Activated CD8-positive, alpha-beta memory T cell treated with anti-CD3 and anti-CD28 coated beads, Interleukin-2, amount 10 ng/mL, durations not matched to agents 7 days and 5 days (primary cell): ENCODE results near the gene MARCHF5. TPM values are rescaled to one million over a fixed set of nuclear protein-coding genes. Genes with fewer than 3 reads are reported as not detected.
"Not testable (repeated sequence)": the region's sequence is repeated elsewhere in the genome, so short reads cannot be mapped to it uniquely, and the experiment has no call there.

Experiments used
- ATAC-seq: fragments of 150-1000 bp; cut with Tn5 transposase; one replicate; pipeline ENCODE4 v1.10.0; 2021; ENCODE audit warnings: moderate library complexity
- CTCF ChIA-PET: fragments of 350-600 bp; sonication (Branson Sonifier 250); formaldehyde crosslinking; loops from one replicate; lab custom pipeline; 2021; ENCODE audit warnings: antibody characterized with exemption; lab: Charles Lee
- DNase-seq: peaks from one replicate; pipeline ENCODE4 v3.0.0-alpha.2; 2020
- H3K27ac Mint-ChIP-seq: one replicate; pipeline ENCODE4 v1.8.0; 2021; ENCODE audit warnings: mild to moderate bottlenecking, mixed read lengths
- H3K27me3 Mint-ChIP-seq: one replicate; pipeline ENCODE4 v1.8.0; 2021; ENCODE audit warnings: mixed read lengths
- H3K36me3 Mint-ChIP-seq: one replicate; pipeline ENCODE4 v1.8.0; 2021; ENCODE audit warnings: mild to moderate bottlenecking, mixed read lengths
- H3K4me1 Mint-ChIP-seq: one replicate; pipeline ENCODE4 v1.8.0; 2021; ENCODE audit warnings: mixed read lengths
- H3K4me3 Mint-ChIP-seq: one replicate; pipeline ENCODE4 v1.8.0; 2021; ENCODE audit warnings: mild to moderate bottlenecking, moderate library complexity, mixed read lengths
- H3K9me3 Mint-ChIP-seq: one replicate; pipeline ENCODE4 v1.8.0; 2022; ENCODE audit warnings: low read depth, mixed read lengths
- total RNA-seq, 2 experiments: library from RNA; stranded (reverse); gene quantifications; one replicate each; pipeline ENCODE4 v1.2.3, GENCODE V29; 2021

MARCHF5 gene
- total RNA-seq, 2 experiments from 2014 or later: 21.7 to 26.4 TPM

DNA sequence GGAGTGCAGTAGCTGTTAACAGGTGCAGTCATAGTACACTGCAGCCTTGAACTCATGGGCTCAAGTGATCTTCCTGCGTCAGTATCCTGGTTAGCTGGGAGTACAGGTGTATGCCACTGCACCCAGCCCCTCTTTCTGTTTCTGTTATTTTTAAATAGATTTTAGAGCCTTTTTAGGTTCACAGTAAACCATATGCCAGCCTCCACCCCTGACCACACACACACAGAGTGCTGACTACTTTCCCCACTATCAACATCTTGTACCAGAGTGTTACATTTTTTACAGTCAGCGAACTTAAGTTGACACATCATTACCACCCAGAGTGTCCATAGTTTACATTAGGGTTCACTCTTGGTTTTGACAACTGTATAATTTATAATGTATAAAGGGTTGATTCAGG, 32.1 kb downstream of the MARCHF5 start:
- Mint-ChIP-seq H3K27ac (no peak overlapping the region), H3K9me3 (peaks cover 2% of the 10 kb centered on the region), H3K36me3 (peaks cover 33% of the 10 kb centered on the region), H3K4me3 (no peak overlapping the region), H3K4me1 (no peaks in the 10 kb centered on the region), H3K27me3 (no peaks in the 10 kb centered on the region)
- ATAC-seq (no peak), DNase-seq (no peak)
- CTCF ChIA-PET: no interaction called here

DNA sequence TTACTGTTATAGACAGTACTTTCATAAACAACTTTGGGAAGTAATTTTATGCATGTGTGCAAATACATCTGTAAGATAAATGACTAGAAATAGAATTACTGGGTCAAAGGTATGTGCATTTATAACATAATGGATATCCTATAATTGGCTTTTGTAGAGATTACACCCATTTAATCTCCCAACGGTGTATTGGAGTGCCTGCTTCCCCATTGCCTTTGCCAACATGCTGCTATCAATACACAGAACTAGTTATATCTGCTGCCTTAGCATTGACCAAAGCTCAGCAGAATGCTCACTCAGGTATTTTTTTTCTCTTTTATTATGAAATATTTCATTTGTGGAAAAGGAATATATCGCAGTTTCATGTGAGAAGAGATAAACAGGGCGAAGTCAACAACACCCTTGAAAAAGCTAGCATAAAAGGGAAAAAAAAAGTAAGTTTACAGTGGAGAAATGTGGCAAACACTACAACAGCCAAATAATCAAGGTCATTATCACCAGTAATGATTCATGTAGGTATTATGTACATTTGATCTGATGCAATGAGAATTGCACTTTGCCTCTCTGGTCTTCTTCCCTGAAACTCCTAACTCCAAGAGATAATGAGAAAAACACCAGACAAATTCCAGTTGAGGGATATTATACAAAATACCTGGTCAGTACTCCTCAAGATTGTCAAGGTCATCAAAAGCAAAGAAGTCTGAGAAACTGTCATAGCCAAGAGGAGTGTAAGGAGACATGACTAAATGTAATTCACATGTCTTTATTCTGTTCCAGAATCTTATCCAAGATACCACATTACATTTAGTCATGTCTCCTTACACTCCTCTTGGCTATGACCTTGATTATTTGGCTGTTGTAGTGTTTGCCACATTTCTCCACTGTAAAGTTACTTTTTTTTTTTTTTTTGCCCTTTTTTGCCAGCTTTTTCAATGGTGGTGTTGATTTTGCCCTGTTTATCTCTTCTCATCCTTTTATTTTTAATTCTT, 36.8 kb downstream of the MARCHF5 start:
- Mint-ChIP-seq H3K27me3 (no peaks in the 10 kb centered on the region), H3K27ac (no peak overlapping the region), H3K9me3 (no peaks in the 10 kb centered on the region), H3K4me1 (peaks cover 6% of the 10 kb centered on the region), H3K36me3 (peaks cover 20% of the 10 kb centered on the region), H3K4me3 (no peak overlapping the region)
- ATAC-seq (no peak), DNase-seq (no peak)
- CTCF ChIA-PET: interaction anchor here (0.6 kb wide), 1 partner anchor 12 kb away, joined by 5 read pairs; no protein-coding TSS in a partner anchor

DNA sequence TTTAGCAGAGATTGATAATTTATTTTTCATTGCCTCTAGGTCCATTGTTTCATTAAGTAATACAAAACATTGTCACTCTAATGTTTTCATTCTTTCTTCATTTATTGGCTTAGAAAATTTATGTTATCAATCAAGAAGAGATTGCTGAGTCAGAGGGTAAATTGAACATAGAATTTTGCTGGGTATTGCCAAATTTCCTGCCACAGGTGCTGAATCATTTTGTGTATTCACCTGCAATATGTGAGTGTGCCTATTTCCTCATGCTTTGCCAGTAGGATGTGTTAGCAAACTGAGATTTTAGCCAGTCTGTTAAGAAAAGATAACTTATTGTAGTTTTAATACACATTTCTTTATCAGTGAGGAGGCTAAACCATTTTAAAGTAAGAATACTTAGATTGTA, 38.0 kb downstream of the MARCHF5 start:
- Mint-ChIP-seq H3K27me3 (no peaks in the 10 kb centered on the region), H3K4me1 (peaks cover 6% of the 10 kb centered on the region), H3K36me3 (peaks cover 15% of the 10 kb centered on the region), H3K9me3 (no peaks in the 10 kb centered on the region), H3K4me3 (no peak overlapping the region), H3K27ac (no peak overlapping the region)
- ATAC-seq: no peak
- CTCF ChIA-PET: no interaction called here
- no peak for DNase-seq

DNA sequence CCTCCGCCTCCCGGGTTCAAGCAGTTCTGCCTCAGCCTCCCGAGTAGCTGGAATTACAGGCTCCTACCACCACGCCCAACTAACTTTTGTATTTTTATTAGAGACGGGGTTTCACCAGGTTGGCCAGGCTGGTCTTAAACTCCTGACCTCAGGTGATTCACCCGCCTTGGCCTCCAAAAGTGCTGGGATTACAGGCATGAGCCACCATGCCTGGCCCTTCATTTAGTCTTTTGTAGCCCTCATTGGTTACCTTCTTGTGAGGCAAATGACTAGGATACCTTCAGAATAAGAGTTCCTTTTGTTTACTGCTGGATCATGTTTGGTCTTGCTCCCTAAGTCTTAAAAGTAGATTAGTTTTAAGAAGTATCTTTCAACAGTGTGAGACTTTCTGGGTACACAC, 39.0 kb downstream of the MARCHF5 start:
- CTCF ChIA-PET: interaction anchor here (1.3 kb wide), 1 partner anchor 18 kb away, joined by 3 read pairs; no protein-coding TSS in a partner anchor
- DNase-seq, H3K4me3 Mint-ChIP-seq, H3K9me3 Mint-ChIP-seq, H3K4me1 Mint-ChIP-seq, H3K27me3 Mint-ChIP-seq, ATAC-seq, H3K27ac Mint-ChIP-seq: not testable (repeated sequence)
- peaks cover 13% of the 10 kb centered on the region for H3K36me3 Mint-ChIP-seq

DNA sequence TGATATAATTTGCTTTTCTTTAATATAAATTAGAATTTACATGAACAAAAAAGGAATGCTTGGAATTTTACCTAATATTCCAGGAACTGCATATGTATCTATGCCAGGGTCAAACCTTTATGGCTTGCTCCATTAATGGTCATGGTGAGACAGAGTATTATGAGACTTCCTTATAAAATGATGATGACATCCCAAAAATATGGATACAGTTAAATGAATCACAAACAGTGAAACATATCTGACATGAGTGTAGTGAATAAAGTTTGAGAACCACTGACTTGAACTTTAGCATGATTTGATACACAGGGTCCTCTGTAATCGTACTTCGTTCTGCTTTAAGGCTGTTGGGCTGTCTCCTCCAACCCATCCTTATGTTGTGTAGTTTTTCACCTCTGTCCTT, 51.8 kb downstream of the MARCHF5 start:
- Mint-ChIP-seq H3K27ac (no peak overlapping the region), H3K27me3 (no peaks in the 10 kb centered on the region), H3K9me3 (no peaks in the 10 kb centered on the region), H3K36me3 (peaks cover 17% of the 10 kb centered on the region), H3K4me3 (no peak overlapping the region), H3K4me1 (peaks cover 5% of the 10 kb centered on the region)
- DNase-seq (no peak), ATAC-seq (no peak)
- CTCF ChIA-PET: no interaction called here

DNA sequence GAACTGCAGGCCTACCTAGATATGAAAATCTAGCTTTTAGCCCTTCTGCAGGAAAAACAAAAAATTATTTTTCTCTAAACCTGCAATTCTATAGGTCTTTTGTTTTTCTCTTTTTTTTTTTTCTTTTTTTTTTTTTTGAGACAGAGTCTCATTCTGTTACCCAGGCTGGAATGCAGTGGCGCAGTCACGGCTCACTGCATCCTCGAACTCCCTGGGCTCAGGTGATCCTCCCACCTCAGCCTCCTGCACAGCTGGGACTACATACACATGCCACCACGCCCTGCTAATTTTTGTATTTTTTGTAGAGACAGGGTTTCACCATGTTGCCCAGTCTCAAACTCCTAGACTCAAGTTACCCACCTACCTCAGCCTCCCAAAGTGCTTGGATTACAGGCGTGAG, 54.6 kb downstream of the MARCHF5 start:
- ATAC-seq, CTCF ChIA-PET, H3K4me1 Mint-ChIP-seq, H3K4me3 Mint-ChIP-seq, H3K27ac Mint-ChIP-seq, H3K9me3 Mint-ChIP-seq, DNase-seq, H3K27me3 Mint-ChIP-seq: not testable (repeated sequence)
- H3K36me3 Mint-ChIP-seq: peaks cover 33% of the 10 kb centered on the region

DNA sequence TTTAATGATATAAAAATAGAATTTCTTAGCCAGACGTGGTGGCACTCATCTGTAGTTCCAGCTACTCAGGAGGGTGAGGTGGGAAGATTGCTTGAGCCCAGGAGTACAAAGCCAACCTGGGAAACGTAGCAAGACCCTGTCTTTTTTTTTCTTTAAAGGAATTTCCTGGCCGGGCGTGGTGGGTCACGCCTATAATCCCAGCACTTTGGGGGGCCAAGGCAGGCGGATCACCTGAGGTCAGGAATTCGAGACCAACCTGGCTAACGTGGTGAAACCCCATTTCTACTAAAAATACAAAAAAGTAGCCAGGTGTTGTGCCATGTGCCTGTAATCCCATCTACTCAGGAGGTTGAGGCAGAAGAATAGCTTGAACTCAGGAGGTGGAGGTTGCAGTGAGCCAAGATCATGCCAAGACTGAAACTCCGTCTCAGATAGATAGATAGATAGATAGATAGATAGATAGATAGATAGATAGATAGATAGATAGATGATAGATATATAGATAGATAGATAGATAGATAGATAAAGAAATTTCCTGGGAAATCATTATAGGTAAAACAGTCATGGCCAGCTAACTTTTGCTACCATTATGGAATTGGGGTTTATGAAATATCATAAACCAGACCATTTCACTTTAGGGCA, 56.2 kb downstream of the MARCHF5 start:
- CTCF ChIA-PET: interaction anchor here (0.7 kb wide), 1 partner anchor 49 kb away, joined by 3 read pairs; no protein-coding TSS in a partner anchor
- not testable (repeated sequence) for H3K27ac Mint-ChIP-seq, H3K9me3 Mint-ChIP-seq, H3K4me3 Mint-ChIP-seq, H3K27me3 Mint-ChIP-seq, H3K4me1 Mint-ChIP-seq, DNase-seq, ATAC-seq
- H3K36me3 Mint-ChIP-seq: peaks cover 36% of the 10 kb centered on the region

DNA sequence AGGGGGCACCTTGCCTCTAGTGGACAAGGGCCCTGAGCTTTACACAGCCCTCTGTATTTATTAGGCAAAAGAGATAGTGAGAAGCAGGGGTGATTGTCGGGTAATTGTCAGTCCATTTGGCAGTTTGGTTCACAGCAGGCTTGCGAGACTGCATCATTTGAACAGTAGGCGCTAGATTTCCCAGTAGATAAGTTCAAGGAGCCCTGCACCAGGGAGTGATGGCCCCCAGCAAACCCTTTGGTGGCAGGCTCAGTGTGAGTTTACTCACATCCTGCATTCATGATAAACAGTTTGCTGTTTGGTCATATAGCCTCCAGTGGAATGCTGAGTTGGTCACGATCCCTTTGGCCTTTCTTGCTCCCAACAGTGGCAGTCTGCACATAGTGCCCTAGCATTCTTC, 59.4 kb downstream of the MARCHF5 start:
- DNase-seq (no peak), ATAC-seq (no peak)
- no peaks in the 10 kb centered on the region for H3K4me1 Mint-ChIP-seq
- CTCF ChIA-PET: no interaction called here
- no peak overlapping the region for H3K4me3 Mint-ChIP-seq
- H3K9me3 Mint-ChIP-seq: no peaks in the 10 kb centered on the region
- no peak overlapping the region for H3K27ac Mint-ChIP-seq
- H3K36me3 Mint-ChIP-seq: peaks cover 31% of the 10 kb centered on the region
- H3K27me3 Mint-ChIP-seq: no peaks in the 10 kb centered on the region

DNA sequence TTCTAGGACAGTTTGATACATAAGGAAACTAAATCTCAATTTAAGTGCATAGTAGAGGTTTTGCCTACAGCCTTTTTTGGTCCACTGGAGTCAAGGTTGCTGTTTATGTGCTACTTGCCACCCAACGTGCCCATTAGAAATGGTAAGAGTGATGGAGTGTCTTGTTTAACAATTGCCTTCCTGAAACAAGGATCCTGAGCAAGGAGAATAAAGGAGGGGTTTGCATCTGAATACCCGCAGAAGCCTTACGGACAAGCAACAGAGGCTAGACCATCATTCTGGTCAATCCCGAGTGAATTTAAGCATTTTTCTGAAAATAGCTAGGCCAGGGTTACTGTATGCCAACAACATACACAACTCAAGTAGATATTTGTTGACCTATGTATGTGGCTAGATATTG, 63.6 kb downstream of the MARCHF5 start:
- CTCF ChIA-PET: no interaction called here
- H3K27ac Mint-ChIP-seq: no peak overlapping the region
- ATAC-seq (no peak), DNase-seq (no peak)
- peaks cover 14% of the 10 kb centered on the region for H3K36me3 Mint-ChIP-seq
- H3K27me3 Mint-ChIP-seq: peaks cover 7% of the 10 kb centered on the region
- H3K4me3 Mint-ChIP-seq: no peak overlapping the region
- no peaks in the 10 kb centered on the region for H3K9me3 Mint-ChIP-seq
- H3K4me1 Mint-ChIP-seq: no peaks in the 10 kb centered on the region

DNA sequence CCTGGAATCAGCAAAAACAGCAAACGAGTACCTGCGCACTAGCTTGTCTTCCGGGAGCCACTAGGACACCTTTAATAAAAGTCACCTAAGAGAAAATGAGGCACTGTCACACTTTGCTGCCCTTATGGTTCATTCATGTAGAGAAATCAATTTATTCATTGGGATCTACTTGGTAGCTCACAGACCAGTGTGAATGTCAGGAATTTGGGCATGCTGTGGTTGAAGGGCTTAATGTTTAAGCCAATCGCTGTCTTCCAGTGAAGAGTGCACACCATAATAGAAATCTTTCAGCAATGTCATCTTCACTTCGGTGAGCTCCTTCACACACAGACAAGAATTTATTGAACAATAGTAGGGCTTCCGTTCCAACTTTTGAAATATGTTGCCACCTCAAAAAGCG, 65.1 kb downstream of the MARCHF5 start:
- H3K4me3 Mint-ChIP-seq: no peak overlapping the region
- H3K9me3 Mint-ChIP-seq: no peaks in the 10 kb centered on the region
- H3K4me1 Mint-ChIP-seq: no peaks in the 10 kb centered on the region
- H3K36me3 Mint-ChIP-seq: peaks cover 3% of the 10 kb centered on the region
- ATAC-seq (no peak), DNase-seq (no peak)
- CTCF ChIA-PET: interaction anchor here (1.2 kb wide), 1 partner anchor 64 kb away, joined by 3 read pairs; no protein-coding TSS in a partner anchor
- H3K27me3 Mint-ChIP-seq: peaks cover 16% of the 10 kb centered on the region
- no peak overlapping the region for H3K27ac Mint-ChIP-seq

DNA sequence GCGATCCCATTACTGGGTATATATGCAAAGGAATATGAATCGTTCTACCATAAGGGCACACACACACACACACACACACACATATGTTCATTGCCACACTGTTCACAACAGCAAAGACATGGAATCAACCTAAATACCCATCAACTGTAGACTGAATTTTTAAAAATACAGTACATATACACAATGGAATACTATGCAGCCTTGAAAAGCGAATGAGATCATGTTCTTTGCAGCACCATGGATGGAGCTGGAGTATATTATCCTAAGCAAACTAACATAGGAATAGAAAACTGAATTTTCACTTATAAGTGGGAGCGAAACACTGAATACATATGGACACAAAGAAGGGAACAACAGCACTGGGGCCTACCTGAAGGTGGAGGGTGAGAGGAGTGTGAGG, 72.5 kb downstream of the MARCHF5 start:
- peaks cover 36% of the 10 kb centered on the region for H3K27me3 Mint-ChIP-seq
- no peak for DNase-seq

DNA sequence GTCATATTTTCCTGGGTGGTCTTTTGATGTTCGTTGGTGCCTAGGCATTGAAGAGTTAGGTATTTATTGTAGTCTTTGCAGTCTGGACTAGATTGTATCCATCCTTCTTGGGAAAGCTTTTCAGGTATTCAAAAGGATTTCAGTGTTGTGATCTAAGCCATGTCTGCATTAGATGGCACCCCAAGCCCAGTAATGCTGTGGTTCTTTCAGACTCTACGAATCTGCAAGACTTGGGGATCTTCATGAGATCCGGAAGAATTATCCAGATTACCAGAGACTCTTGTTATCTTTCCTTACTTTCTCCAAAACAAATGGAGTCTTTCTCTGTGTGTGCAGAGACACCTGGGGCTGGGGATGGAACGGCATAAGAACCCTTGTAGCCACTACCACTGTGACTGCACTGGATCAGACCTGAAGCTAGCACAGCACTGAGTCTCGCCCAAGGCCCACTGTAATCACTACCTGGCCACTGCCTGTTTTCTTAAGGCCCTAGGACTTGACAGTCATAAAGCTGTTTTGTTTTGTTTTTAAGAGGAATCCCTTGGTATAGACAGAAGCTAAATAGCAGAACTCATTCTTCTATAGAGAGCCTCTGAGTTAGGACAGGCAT, 75.5 kb downstream of the MARCHF5 start:
- CTCF ChIA-PET: no interaction called here
- Mint-ChIP-seq H3K27ac (no peak overlapping the region), H3K4me1 (no peaks in the 10 kb centered on the region), H3K9me3 (no peaks in the 10 kb centered on the region), H3K27me3 (peaks cover 15% of the 10 kb centered on the region), H3K36me3 (no peaks in the 10 kb centered on the region), H3K4me3 (no peak overlapping the region)
- DNase-seq: no peak
- ATAC-seq: no peak

More for the DNA sequence above, 72.5 kb downstream of the MARCHF5 start:
- H3K27ac Mint-ChIP-seq: no peak overlapping the region
- H3K4me3 Mint-ChIP-seq: no peak overlapping the region
- no peaks in the 10 kb centered on the region for H3K36me3 Mint-ChIP-seq
- no peaks in the 10 kb centered on the region for H3K4me1 Mint-ChIP-seq
- CTCF ChIA-PET: no interaction called here
- ATAC-seq: no peak
- no peaks in the 10 kb centered on the region for H3K9me3 Mint-ChIP-seq

DNA sequence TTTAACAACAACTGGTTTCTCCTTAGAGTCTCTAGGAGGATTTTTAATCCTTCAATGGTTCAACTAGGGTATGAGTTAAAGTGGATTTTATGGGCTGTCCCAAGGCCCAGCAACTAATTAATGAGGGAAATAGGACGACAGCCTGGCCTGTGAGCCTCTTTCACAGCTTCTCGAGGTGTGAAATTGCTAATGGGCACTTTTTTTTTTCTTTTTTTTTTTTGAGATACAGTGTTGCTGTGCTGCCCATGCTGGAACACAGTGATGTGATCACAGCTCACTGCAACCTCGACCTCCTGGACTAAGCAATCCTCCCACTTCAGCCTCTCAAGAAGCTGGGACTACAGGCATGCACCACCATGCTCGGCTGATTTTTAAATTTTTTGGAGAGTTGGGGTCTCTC, 87.0 kb downstream of the MARCHF5 start:
- Mint-ChIP-seq H3K27ac (no peak overlapping the region), H3K27me3 (peaks cover 19% of the 10 kb centered on the region), H3K36me3 (no peaks in the 10 kb centered on the region), H3K4me3 (no peak overlapping the region), H3K9me3 (no peaks in the 10 kb centered on the region), H3K4me1 (no peaks in the 10 kb centered on the region)
- CTCF ChIA-PET: no interaction called here
- DNase-seq: no peak
- ATAC-seq: no peak
